H1 (cell line): ENCODE data around the gene VDR. TPM values are rescaled to one million over a fixed set of nuclear protein-coding genes. Genes with fewer than 3 reads are reported as not detected.

Experiments
- RXRA ChIP-seq: IDR thresholded peaks from 2 replicates; pipeline ENCODE4 v1.6.1; 2011; ENCODE audit warnings: low read depth, mild to moderate bottlenecking, low read length, moderate library complexity; ENCODE audit not compliant: insufficient read depth
- polyA plus RNA-seq, 7 experiments: library from polyadenylated mRNA; depleted of rRNA in 3 of 7; stranded (reverse) in 5 of 7; unstranded in 2 of 7; fragments of >200 nt in 5 of 7; fragments of 200-250 nt in 2 of 7; gene quantifications; 1 replicate in 5 of 7; 2 replicates in 1 of 7; 4 replicates in 1 of 7; pipeline versions ENCODE4 v1.2.1 to v1.2.3, GENCODE V29; 2011 to 2013; ENCODE audit warnings: missing spikeins in 2 of 7, mixed read lengths in 2 of 7
- total RNA-seq: library from RNA; stranded (reverse); fragmentation: NEBNext Ultra II Directional; extraction: Animal tissue kit (Norgen Biotek cat#: 25700); gene quantifications from 2 replicates; pipeline ENCODE4 v1.2.1, GENCODE V29; 2021

Gene VDR
- total and polyA plus RNA-seq, 2 of the 8 experiments (the other 6 are each of a cell fraction or from before 2014, with no cell fraction given) = 0.44 to 0.65 TPM

DNA sequence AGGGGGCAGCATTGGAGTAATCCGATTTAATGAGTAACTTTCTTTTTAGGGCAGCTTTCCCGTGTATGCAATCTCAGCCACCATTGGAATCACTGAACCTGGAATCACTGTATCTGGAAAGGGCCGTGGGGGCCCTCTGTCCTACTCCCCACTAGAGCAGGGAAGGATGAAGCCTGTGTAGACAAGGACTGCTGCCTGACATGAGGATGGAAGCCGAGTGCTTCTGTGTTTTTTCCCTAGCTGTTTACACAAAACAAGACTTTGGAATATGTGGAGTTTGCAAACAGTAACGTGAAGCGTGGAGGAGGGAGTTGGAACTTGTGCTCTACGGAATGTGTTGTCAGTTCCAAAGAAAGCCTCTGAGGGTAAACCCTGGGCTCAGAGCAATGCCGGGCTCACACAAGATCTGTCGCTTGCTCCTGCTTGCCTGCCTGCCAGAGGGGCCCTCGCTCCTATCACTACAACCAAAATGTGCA lies 52.7 kb downstream of the VDR start (continued):
- no peak for TF ChIP-seq RXRA
